ENCODE results near the gene TP53RK. TPM values are rescaled to one million over a fixed set of nuclear protein-coding genes. Genes with fewer than 3 reads are reported as not detected.

The TP53RK gene
- total RNA-seq, 4 donors from 2014 or later = 20.2 to 49.6 (median 36.1) TPM

- TF ChIP-seq CTCF (IDR thresholded peaks at IDR 0.05) (no peak), POLR2A (IDR thresholded peaks at IDR 0.05) (no peak)
- intact Hi-C loops (cut with DNase I) = no loop called here
- Histone ChIP-seq H3K4me1 (no peaks in the 10 kb centered on the region), H3K9me3 (no peaks in the 10 kb centered on the region), H3K4me3 (replicated peaks in 1 of 3) (no peak overlapping the region), H3K36me3 (no peaks in the 10 kb centered on the region), H3K27ac (no peak overlapping the region), H3K27me3 (no peaks in the 10 kb centered on the region)
- 90 to 92% methylated on average over 8 of the region's 8 CpGs for whole genome bisulfite sequencing, 2 donors
- DNase-seq = no peak
Observed at GRCh38 chr20:46657137-46657536, 32.1 kb downstream of the TP53RK start.

- Histone ChIP-seq H3K4me3 (replicated peaks in 1 of 3) (no peak overlapping the region), H3K36me3 (no peaks in the 10 kb centered on the region), H3K27ac (no peak overlapping the region), H3K9me3 (no peaks in the 10 kb centered on the region), H3K4me1 (no peaks in the 10 kb centered on the region), H3K27me3 (no peaks in the 10 kb centered on the region)
- TF ChIP-seq POLR2A (IDR thresholded peaks at IDR 0.05) (no peak), CTCF (IDR thresholded peaks at IDR 0.05) (no peak)
- DNase-seq = no peak
- intact Hi-C loops (cut with DNase I) = no loop called here
Observed at GRCh38 chr20:46652699-46653098, 36.5 kb downstream of the TP53RK start.

GRCh38 chr20:46651091-46651962 is 37.9 kb downstream of the TP53RK start, which contains the start of gene SLC13A3:
Gene SLC13A3, minus strand, starts transcription at chr20:46651459. Its CDS starts 38 bp downstream, at chr20:46651421.
- H3K27ac ChIP-seq = no peak within 1 kb of the TSS
- 29 to 48% methylated on average over 21 to 32 of the region's 55 CpGs for WGBS, 2 donors
- intact Hi-C loops (cut with DNase I) = no loop called here

GRCh38 chr20:46650575-46651090 is 38.6 kb downstream of the TP53RK start:
- H3K4me3 ChIP-seq (replicated peaks in 1 of 3) = no peak overlapping the region
- WGBS, 2 donors = 79 to 85% methylated on average over 10 of the region's 10 CpGs

More at GRCh38 chr20:46651091-46651962, 37.9 kb downstream of the TP53RK start, which contains the start of gene SLC13A3:
- DNase-seq = peak; percentile 10 to 20
- no peak for TF ChIP-seq POLR2A (IDR thresholded peaks at IDR 0.05)
- TF ChIP-seq CTCF (IDR thresholded peaks at IDR 0.05) = no peak
- H3K4me1 ChIP-seq = no peaks in the 10 kb centered on the region
- no peaks in the 10 kb centered on the region for H3K9me3 ChIP-seq
- H3K4me3 ChIP-seq (replicated peaks in 1 of 3) = no peak within 1 kb of the TSS
- H3K36me3 ChIP-seq = no peaks in the 10 kb centered on the region
- no peaks in the 10 kb centered on the region for H3K27me3 ChIP-seq

More at GRCh38 chr20:46650575-46651090, 38.6 kb downstream of the TP53RK start:
- DNase-seq = peak in 1 of 2 donors; percentile 1
- Histone ChIP-seq H3K27ac (no peak overlapping the region), H3K27me3 (no peaks in the 10 kb centered on the region), H3K9me3 (no peaks in the 10 kb centered on the region), H3K36me3 (no peaks in the 10 kb centered on the region), H3K4me1 (no peaks in the 10 kb centered on the region)
- TF ChIP-seq CTCF (IDR thresholded peaks at IDR 0.05) (no peak), POLR2A (IDR thresholded peaks at IDR 0.05) (no peak)
- intact Hi-C loops (cut with DNase I) = no loop called here
